Esophagus muscularis mucosa (tissue), 4 donors: ENCODE data around the gene SNRPE. TPM values are rescaled to one million over a fixed set of nuclear protein-coding genes. Genes with fewer than 3 reads are reported as not detected.
A peak's percentile ranks its signal among the peaks of the same experiment; 100 is the strongest.

Source experiments
- DNase-seq: peaks from one replicate; pipeline ENCODE4 v3.0.0-alpha.2; 2017; ENCODE audit errors: extremely low spot score
- H3K27ac ChIP-seq, 4 donors: fragments of 200-600 bp; sonication (generic); replicated peaks in 1 of 4; 1 replicate in 3 of 4; 2 replicates in 1 of 4; pipeline ENCODE4 v1.5.1; 2016 to 2019; ENCODE audit warnings: mild to moderate bottlenecking in 1 of 4
- H3K27me3 ChIP-seq, 4 donors: fragments of 200-600 bp; sonication (generic); one replicate each; pipeline versions ENCODE4 v1.5.1 to v1.6.0; 2016 to 2019
- H3K36me3 ChIP-seq, 4 donors: fragments of 200-600 bp; sonication (generic); one replicate each; pipeline ENCODE4 v1.5.1; 2016 to 2019
- H3K4me1 ChIP-seq, 4 donors: fragments of 200-600 bp; sonication (generic); one replicate each; pipeline ENCODE4 v1.5.1; 2016 to 2019
- H3K4me3 ChIP-seq, 4 donors: fragments of 200-600 bp; sonication (generic); 1 replicate in 2 of 4; 2 replicates in 2 of 4; pipeline ENCODE4 v1.5.1; 2016 to 2019; ENCODE audit warnings: mild to moderate bottlenecking in 4 of 4, moderate library complexity in 1 of 4
- H3K9me3 ChIP-seq, 4 donors: fragments of 200-600 bp; sonication (generic); 1 replicate in 3 of 4; 2 replicates in 1 of 4; pipeline ENCODE4 v1.5.1; 2016 to 2019
- EP300 ChIP-seq: sonication (generic); formaldehyde crosslinking; IDR thresholded peaks from one replicate; pipeline ENCODE4 v1.6.1; 2017; ENCODE audit warnings: antibody characterized with exemption
- POLR2A ChIP-seq: fragments of 450-650 bp; IDR thresholded peaks from one replicate; pipeline ENCODE4 v1.6.1; 2017; ENCODE audit warnings: antibody characterized with exemption, moderate library complexity, mild to moderate bottlenecking, low read depth
- POLR2AphosphoS5 ChIP-seq, 2 donors: sonication (generic); formaldehyde crosslinking; IDR thresholded peaks; one replicate each; pipeline ENCODE4 v1.6.1; 2017; ENCODE audit warnings: antibody characterized with exemption in 2 of 2
- WGBS: methylation state at CpG from one replicate; pipeline ENCODE4 v1.1.5; 2018; 5-methylcytosine and 5-hydroxymethylcytosine counted together
- intact Hi-C: fragments of 100-400 bp; cut with DNase I; formaldehyde crosslinking; loops from one replicate; pipeline ENCODE4 v1.15.1; 2023
- total RNA-seq, 4 donors: library from RNA; depleted of rRNA; stranded (reverse); fragments of >200 nt; gene quantifications; one replicate each; pipeline versions ENCODE4 v1.1.0 to v1.2.1, GENCODE V29; 2016
- TF ChIP-seq, protein P1 (sequence below), 3 experiments: fragments of 200-600 bp in 2 of 3; fragments of 450-650 bp in 1 of 3; sonication (generic) in 2 of 3; IDR thresholded peaks; one replicate each; pipeline ENCODE4 v1.5.1; 2017 to 2019; ENCODE audit warnings: antibody characterized with exemption in 3 of 3, mild to moderate bottlenecking in 2 of 3, moderate library complexity in 1 of 3

Gene SNRPE
- total RNA-seq, 4 donors from 2014 or later: 19.0 to 45.7 (median 35.1) TPM

DNA sequence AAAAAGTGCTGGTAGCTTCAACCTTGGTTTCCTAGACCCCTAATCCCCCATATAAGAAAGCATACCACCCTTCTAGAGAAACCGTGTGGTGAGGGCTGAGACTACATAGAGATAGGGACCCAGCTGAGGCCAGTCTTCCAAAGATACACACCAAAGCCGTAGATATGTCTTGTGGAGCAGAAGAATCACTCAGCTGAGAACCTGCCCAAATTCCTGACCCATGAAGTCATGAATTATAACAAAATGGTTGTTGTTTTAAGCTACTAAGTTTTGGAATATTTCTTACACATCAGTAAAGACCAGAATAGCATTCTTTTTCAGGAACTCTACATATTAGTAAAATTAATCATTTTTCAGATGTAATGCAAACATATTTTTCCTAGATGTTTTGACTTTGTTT, 3.3 kb upstream of the SNRPE start:
- Histone ChIP-seq H3K27ac (peak overlapping the region in 2 of 4 donors; percentile 1 to 2), H3K9me3 (no peaks in the 10 kb centered on the region), H3K4me1 (peaks cover 16 to 37% (median 33%) of the 10 kb centered on the region in 4 donors), H3K4me3 (no peak overlapping the region), H3K36me3 (peaks cover 10 to 40% (median 33%) of the 10 kb centered on the region in 4 donors), H3K27me3 (no peaks in the 10 kb centered on the region)
- 43% methylated on average over 2 of the region's 2 CpGs for WGBS
- TF ChIP-seq, protein P1, sequence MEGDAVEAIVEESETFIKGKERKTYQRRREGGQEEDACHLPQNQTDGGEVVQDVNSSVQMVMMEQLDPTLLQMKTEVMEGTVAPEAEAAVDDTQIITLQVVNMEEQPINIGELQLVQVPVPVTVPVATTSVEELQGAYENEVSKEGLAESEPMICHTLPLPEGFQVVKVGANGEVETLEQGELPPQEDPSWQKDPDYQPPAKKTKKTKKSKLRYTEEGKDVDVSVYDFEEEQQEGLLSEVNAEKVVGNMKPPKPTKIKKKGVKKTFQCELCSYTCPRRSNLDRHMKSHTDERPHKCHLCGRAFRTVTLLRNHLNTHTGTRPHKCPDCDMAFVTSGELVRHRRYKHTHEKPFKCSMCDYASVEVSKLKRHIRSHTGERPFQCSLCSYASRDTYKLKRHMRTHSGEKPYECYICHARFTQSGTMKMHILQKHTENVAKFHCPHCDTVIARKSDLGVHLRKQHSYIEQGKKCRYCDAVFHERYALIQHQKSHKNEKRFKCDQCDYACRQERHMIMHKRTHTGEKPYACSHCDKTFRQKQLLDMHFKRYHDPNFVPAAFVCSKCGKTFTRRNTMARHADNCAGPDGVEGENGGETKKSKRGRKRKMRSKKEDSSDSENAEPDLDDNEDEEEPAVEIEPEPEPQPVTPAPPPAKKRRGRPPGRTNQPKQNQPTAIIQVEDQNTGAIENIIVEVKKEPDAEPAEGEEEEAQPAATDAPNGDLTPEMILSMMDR (IDR thresholded peaks at IDR 0.05): no peak
- no peak for TF ChIP-seq EP300
- TF ChIP-seq POLR2A: no peak
- TF ChIP-seq POLR2AphosphoS5 (IDR thresholded peaks at IDR 0.05): no peak
- intact Hi-C loops: no loop called here
- DNase-seq: no peak

DNA sequence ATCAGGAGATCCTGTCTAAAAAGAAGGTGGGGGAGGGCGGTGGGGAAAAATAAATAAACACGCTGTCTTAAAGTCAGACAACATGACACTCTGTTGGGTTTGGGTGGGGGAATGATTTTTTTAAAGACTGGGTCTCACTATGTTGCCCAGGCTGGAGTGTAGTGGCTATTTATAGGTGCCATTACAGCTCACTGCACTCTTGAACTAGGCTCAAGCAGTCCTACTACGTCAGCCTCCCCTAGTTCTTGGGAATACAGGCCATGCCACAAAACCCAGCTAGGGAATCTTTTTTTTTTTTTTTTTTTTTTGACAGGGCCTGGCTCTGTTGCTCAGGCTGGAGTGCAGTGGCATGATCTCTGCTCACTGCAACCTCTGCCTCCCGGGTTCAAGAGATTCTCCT, 2.4 kb upstream of the SNRPE start:
- Histone ChIP-seq H3K4me3 (no peak overlapping the region), H3K27ac (peak overlapping the region in 1 of 4 donors; percentile 1), H3K4me1 (peaks cover 20 to 42% (median 36%) of the 10 kb centered on the region in 4 donors), H3K36me3 (peaks cover 7 to 38% (median 33%) of the 10 kb centered on the region in 4 donors), H3K9me3 (no peaks in the 10 kb centered on the region), H3K27me3 (no peaks in the 10 kb centered on the region)
- no peak for DNase-seq
- WGBS: 70% methylated on average over 4 of the region's 4 CpGs
- intact Hi-C loops: no loop called here
- TF ChIP-seq, protein P1 (IDR thresholded peaks at IDR 0.05): no peak
- no peak for TF ChIP-seq POLR2AphosphoS5 (IDR thresholded peaks at IDR 0.05)
- TF ChIP-seq POLR2A: no peak
- TF ChIP-seq EP300: no peak

GRCh38 chr1:203860396-203861025, 888 bp upstream of the SNRPE start:
- intact Hi-C loops: loop anchor here (2.0 to 10.0 kb wide), 4 partner anchors 214 to 504 kb away; partner anchors contain the start of gene SOX13
- peak overlapping the region; percentile 76 to 84 (median 78) for H3K4me3 ChIP-seq
- no peaks in the 10 kb centered on the region for H3K27me3 ChIP-seq
- H3K9me3 ChIP-seq: no peaks in the 10 kb centered on the region
- peaks cover 10 to 38% (median 34%) of the 10 kb centered on the region in 4 donors for H3K36me3 ChIP-seq
- DNase-seq: no peak
- peak overlapping the region; percentile 57 to 76 (median 64) for H3K27ac ChIP-seq
- peaks cover 20 to 42% (median 36%) of the 10 kb centered on the region in 4 donors for H3K4me1 ChIP-seq
- TF ChIP-seq POLR2A (no peak), EP300 (no peak), POLR2AphosphoS5 (IDR thresholded peaks at IDR 0.05) (no peak)
- TF ChIP-seq, protein P1 (IDR thresholded peaks at IDR 0.05): no peak
- WGBS: 48% methylated on average over 10 of the region's 15 CpGs

DNA sequence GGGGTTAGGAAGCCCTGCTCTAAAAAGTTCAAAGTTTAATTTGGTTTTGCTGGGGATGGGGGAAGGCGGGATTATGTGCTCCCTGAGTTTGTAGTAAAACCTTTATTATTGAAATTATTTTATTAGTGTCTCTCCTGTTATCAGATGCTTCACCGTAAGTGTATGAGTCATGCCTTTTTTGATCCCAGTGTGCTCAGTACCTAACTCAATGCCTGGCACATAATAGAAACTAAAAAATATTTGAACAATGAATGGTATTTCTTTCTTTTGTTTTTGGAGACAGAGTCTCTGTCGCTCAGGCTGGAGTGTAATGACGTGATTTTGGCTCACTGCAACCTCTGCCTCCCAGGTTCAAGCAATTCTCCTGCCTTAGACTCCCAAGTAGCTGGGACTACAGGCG, 6.4 kb downstream of the SNRPE start:
- WGBS: 56% methylated on average over 5 of the region's 5 CpGs
- Histone ChIP-seq H3K36me3 (peaks cover 37 to 91% (median 83%) of the 10 kb centered on the region in 4 donors), H3K9me3 (no peaks in the 10 kb centered on the region), H3K27me3 (no peaks in the 10 kb centered on the region), H3K4me3 (no peak overlapping the region), H3K27ac (no peak overlapping the region), H3K4me1 (peaks cover 14 to 19% (median 17%) of the 10 kb centered on the region in 4 donors)
- TF ChIP-seq EP300 (no peak), POLR2A (no peak), POLR2AphosphoS5 (IDR thresholded peaks at IDR 0.05) (no peak)
- TF ChIP-seq, protein P1 (IDR thresholded peaks at IDR 0.05): no peak
- intact Hi-C loops: loop anchor here (10.0 kb wide), 2 partner anchors 207 to 497 kb away; partner anchors contain the start of gene SOX13
- DNase-seq: no peak
